Posterior cingulate gyrus (tissue), 11 donors: Measurements from ENCODE around the gene UBA52.

Experiments
- DNase-seq, 10 donors: peaks; one replicate each; pipeline versions ENCODE4 v3.0.0 to v3.0.0-alpha.2; 2020 to 2021; ENCODE audit warnings: mixed read lengths in 3 of 10
- intact Hi-C: fragments of 100-400 bp; cut with DNase I; formaldehyde crosslinking; loops from one replicate; pipeline ENCODE4 v1.15.1; 2023

The UBA52 gene

DNA sequence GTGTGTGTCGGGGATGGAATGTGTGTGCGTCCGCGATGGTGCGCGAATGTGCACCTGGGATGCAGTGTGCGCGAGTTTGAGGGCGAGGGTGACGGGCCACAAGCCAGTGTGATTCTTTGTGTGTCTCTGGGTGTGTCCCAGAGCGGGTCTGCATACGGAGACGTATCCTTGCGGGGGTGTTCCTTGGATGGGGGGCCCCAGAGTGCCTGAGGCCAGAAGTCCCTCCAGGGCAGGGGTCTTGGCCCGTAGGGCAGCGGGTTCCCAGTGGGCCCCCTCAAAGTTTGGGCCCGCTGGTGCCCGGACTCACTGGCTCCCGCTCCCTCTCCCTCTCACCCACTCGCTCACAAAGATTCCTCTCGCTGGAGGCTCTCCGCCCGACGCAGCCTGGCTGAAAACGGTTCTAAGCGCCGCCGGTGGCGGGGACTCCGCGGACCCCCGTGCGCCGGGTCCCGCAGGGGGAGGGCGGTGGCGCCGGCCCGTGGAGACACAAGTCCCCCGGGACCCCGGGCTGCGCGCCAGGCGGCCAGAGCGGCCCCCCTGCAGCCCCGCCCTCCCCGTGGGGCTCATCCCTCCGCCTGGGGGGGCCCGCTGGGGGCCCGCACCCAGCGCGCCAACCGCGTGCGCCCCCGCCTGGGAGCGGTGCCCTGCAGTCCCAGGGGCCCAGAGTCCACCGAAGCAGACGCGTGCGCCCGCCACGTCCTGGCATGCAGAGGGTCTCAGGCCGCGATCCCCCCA is 34.1 kb downstream of the UBA52 start:
- intact Hi-C loops, result no loop called here
- peak in 1 of 10 donors; percentile 67 for DNase-seq

DNA sequence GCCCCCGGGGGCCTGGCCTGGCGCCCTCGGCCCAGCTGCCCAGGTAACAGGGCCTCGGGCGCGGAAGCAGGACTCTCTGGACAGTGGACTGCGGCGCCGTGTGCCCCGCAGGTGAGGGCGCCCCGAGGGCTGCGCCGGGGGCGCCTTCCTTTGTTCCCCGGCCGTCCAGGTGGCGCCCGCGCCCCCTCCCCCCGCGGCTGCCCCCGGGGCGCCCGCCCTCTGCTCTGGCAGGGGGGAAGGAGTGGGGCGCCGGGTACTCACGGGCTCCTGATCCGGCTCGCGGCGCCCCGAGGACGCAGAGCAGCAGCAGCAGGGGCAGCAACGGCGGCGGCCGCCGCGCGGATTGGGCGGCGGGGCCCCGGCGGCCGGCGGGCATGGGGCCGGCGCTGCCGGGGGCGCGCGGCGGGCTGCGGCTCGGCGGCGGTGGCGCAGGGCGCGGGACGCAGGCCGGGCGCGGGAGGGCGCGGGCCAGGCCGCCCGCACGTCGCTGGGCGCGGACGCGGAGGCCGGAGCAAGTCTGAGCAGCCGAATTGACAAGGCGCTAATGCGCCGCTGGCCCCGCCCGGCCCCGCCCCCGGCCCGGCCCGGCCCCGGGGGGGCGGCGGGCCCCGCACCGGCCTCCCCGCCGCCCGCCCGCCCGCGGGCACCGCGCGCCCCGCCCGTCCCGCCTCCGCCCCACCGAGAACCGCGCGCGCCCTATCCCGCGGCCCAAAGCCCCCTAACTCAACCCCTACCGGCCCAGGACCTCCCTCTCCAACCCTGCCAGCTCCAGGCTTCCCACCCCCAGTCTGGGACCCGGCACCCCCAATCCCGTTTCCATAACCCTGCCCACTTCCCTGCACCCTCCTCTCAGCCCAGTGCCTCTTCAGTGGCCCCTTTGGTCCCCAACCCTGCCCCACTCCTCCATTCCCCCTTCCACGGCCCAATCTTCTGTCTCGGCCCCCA is 34.9 kb downstream of the UBA52 start, which contains the start of gene CRLF1:
Gene CRLF1, minus strand, starts transcription at position 519 of the 945 bp plus-strand sequence. Its CDS starts 143 bp downstream, at position 376.
- intact Hi-C loops, result no loop called here
- DNase-seq, result peak in 1 of 10 donors; percentile 42

DNA sequence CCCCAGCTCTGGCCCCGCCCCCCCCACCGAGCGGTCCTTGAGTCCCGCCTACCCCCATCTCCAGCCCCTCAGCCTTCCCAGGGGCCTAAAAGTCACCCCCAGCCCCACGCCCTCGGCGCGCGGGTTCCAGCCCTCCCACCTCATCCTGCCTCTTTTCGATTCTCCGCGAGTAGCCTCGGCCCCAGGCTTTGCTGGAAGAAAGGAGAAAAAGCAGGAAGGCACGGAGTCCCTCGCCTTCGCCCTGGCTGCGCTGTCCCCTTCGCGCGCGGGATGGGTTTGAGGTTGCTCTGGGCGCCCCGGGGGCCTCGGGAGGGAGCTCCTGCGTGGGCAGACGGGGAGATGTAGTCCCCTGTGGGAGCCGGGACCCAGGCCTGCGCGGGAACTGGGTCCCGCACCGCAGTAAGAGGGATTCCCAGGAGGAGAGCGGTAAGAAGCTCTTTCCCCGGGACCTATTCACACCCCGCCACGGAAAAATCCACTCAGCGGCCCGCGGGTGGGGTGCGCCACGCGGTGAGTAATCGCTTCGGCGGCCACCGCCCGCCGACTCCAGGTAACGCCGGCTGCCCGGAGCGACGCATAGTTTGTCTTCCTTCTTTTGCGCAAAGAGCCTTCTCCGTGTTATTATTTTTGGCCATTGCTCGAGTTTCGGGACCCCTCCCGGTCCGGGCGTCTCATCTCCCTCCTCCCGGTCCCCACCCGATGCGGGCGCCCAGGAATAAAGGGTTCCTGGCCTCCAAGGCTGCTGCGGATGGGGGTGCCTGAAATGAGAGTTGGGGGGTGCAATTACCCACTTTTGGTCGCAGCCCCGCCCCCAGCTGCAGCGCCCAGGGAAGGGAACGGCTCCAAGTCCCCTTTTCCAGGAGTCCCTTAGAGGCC is 35.8 kb downstream of the UBA52 start:
- DNase-seq, result peak in 1 of 10 donors; percentile 72
- intact Hi-C loops, result no loop called here

DNA sequence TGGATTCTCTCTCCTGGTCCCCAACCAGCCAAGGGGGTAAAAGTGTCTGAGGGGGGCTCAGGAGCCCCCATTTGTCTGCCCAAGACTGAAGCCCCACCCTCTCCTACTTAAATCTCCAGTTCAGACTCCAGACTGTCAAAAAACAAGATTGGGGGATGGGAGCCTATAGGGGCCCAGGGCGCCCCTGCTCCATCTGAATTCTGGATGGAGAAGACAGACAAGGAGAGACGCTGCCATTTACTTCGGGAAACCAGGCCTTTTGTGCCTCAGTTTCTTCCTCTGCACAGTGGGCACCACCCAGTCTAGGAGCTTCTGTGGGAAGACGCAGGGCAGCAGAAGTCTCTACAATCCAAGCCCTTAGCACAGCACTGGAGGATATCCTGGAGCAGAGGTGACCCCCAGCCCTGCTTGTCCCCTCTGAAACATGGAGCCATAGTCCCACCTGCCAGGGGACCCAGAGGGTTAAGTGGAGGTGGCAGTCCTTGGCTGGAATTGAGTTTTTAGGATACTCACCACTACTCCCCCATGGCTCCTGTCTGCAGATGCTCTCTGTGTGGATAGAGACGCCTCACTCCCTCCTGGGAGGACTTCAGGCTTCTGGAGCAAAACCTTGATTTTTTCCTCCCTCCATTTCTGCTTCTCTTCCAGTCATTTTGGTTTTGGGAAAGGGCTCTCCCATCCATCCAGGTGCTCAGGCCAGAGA is 36.6 kb downstream of the UBA52 start:
- intact Hi-C loops, result no loop called here
- no peak for DNase-seq

DNA sequence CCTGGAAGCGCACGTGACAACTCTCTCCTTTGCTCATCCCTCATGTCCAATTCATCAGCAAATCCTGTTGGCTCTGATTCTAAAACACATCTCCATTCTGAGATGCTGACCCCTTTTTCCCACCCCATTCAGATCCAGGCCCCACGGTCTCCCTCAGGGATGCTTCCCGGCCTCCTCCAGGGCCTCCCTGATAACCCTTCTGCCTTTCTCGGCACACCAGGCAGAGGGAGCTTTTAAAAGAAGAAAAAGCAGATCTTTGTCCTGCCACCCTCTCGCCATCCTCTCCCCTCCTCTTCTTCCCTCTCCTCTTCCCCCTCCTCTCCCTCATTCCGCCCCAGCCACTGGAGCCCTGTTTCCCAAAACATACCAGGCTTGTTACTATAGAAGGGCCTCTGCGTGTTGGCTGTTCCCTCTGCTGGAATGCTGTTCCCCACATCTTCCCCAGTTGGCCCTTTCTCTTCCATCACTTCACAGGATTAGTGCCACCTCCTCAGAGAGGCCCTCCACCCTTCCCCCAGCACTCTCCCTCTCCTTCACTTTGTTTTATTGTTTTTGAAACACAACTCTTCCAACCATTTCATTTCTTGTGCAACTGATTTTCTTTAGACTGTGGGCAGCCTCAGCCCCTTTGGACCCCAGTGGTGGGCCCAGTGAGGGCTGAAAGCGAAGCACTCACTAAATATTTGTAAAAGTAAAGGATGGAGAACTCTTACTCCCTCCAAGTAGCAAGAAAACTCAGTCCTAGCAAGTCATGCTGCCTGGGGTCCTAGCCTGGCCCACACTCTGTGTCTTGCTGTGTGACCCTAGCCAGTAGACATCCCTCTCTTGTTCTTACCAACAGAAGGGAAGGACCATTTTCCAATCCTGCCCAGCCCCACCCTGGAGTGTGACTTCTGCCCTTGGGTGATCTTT is 37.4 kb downstream of the UBA52 start:
- intact Hi-C loops, result no loop called here
- no peak for DNase-seq

DNA sequence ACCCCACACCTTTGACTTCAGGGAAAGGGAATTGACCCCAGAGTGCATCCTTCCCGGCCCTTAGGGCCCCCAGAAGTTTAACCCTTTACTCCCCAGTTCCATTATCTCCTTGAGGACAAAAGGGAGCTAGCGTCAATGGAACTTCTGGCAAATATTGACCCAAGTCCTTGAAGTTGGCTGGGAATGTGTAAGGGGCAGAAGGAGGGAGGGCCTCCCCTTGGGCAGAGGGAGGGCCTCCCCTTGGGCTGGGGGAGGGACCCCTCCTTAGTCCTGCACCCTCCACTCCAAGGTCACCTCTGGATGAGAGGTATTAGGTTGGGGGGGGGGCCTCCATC is 38.0 kb downstream of the UBA52 start:
- DNase-seq, result no peak
- intact Hi-C loops, result no loop called here

DNA sequence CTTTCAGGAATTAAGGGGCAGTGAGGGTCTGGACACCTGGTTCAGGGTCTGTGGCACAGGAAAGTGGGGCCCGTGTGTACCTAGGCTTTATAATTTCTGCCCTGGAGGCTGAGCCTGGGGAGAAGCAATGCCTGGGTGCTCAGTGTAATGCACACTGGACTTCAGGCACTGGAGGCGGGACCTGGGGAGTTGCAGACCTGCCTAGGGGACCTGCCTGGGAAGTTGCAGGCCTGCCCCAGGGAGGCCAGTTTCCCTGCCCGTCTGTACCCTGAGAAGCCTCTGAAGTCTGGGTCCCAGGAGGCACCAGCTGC is 38.5 kb downstream of the UBA52 start:
- DNase-seq, result no peak
- intact Hi-C loops, result no loop called here

DNA sequence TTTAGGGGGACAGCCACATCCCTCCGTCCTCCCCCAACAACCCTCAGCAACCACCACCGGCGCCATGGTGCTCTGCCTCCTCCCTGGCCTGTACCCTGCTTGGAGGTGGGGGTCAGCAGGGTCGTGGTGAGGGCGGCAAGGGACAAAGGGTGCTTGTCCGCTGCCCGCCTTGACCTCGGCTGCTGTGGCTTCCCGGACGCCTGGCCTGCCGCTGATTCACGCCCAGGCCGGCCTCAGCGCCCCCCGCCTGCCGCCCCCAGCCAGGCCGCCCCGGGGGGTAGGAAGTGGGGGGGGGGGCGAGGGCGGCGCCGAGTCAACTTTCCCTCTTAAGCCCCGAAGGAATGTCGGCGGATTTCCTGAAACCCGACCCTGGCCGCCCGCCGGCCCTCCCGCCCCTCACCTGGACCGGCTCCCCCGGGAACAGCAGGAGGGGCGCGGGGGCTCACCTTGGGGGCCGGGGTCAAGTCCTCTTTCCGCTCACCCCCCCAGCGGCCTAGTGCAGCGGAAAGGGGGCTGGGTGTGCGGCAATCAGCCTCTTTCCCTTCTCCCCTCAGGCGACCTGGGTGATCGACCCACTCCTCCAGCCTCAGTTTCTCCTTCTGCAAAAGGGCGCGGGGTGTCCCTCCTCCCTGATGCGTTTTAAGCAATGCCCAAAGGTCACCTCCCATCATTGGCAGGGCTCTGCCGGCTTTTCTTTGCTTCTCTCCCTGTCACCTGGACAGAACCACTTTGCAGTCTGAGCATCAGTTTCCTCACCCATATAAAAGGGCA is 39.1 kb downstream of the UBA52 start:
- intact Hi-C loops, result no loop called here
- DNase-seq, result peak in 1 of 10 donors; percentile 45

DNA sequence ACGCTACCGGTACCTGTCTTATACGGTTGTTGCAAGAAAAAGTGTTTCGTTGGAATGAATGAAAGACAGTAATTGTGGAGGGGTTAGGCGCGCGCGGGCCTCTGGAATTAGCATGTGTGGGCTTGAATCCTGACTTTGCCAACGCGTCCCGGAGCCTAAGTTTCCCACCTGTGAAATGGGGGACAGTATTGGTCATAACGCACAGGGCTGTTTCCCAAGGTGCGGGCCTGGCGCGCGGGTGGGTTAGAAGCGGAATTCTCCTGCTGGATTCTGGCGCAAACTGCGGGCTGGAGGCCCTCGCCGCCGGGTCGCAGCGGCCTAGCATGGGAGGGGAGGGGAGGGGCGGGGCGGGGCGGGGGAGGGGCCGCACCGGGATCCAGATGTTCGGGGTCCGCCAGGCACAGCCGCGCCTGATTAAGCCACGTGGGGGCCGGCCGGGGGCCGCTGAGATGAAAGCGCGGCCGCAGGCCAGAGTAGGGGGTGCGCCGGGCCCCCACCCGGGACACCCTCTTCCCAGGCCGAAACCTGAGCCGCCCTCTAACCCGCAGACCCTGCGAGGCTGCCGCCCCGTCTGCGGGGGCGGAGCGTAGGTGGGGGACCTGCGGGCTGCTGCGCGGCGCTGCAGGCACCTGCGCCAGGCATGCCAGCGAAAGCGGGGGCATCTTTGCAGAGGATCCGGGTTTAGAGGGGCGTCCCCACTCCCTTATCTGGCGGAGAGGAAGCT is 39.8 kb downstream of the UBA52 start:
- intact Hi-C loops, result no loop called here
- peak in 1 of 10 donors; percentile 68 for DNase-seq

DNA sequence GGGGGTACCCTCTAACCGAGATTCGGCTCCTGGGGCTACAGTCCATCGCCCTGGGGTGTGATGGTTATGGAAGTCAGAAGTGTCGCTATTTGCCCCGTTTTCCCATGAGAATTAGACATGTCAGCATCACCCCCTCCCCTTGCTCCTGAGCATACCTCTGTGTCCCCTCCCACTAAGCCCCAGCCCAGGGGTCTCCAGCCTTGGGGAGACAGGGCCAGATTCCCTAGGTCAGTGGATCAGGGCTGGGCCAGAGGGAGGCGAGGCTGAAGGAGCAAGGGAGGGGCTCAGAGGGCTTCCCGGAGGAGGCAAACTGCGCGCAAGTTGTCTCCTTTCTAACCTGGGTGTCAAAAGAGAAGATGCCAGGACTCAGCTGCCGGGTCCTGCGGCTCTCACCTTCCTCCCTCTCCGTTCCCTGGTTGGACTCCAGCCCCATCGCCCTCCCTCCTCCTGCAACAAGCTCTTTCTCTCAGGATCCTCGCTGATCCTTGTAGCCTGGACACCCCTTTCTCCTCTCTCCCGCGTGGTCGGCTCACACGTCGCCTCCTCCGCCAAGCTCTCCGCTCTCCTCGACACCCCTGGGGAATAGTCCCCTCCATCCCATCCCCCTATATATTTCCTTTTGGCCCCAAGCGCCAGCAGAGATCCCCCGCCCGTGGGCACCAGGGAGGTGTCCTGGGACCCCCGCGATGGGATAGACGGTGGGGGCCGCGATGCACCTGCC is 40.6 kb downstream of the UBA52 start:
- peak in 1 of 10 donors; percentile 77 for DNase-seq
- intact Hi-C loops, result no loop called here

DNA sequence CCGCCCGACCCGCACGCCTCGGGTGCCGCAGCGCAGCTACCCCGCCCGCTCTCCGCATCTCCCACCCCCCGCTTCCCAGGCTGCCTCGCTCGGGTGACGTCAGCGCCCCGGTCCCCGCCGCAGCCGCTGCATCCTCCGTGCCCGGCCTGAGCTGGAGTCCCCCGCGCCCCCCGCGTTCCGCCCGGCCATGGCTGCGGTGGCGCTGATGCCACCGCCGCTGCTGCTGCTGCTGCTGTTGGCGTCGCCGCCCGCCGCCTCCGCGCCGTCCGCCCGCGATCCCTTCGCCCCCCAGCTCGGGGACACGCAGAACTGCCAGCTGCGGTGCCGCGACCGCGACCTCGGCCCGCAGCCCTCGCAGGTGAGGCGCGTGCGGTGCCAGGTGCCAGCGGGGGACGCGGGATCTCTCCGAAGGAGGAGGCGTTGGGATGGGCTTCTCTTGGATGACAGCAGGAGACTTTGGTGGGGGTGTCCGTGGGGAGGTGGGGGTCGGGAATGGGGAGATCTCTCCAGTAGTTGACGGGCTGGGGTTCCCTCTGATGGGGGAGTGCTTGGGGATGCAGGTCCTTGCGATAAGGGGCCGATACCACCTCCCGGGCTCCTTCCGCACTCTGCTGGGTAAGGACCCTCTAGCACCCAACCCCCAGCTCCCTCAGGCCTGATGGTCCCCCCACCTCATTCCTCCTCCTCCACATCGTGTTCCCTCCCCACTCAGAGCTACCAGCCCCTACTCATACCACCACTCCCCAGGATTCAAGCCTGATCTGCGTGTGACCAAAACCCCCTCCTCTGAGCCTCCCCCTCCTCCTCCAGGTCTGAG is 41.3 kb downstream of the UBA52 start, which contains the start of gene TMEM59L:
Gene TMEM59L, plus strand, starts transcription at position 99 of the 817 bp plus-strand sequence. Its CDS starts 89 bp downstream, at position 188.
- peak; percentile 65 to 96 (median 80) for DNase-seq
- intact Hi-C loops, result no loop called here

DNA sequence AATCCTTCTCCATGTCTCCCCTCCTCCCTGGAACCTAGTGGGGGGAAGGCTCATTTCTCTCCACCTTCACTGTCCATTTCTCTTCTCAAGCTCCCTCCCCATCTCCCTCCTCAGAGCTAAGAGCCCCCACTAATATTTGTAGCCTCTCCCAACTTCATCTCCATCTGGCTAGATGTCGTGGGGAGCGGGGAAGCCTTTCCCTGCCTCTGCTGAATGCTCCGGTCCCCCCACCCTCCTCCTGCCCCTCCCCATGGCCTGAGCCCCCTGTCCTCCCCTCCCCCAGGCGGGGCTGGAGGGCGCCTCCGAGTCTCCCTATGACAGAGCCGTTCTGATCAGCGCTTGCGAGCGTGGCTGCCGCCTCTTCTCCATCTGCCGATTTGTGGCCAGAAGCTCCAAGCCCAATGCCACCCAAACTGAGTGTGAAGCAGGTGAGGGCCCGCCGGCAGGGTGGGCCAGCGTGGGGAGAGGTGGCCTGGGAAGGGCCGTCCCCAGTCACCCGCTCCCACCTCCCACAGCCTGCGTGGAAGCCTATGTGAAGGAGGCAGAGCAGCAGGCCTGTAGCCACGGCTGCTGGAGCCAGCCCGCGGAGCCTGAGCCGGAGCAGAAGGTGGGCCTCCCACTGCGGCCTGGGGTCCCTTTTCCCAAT is 42.1 kb downstream of the UBA52 start:
- DNase-seq, result peak in 2 of 10 donors; percentile 90 to 91
- intact Hi-C loops, result no loop called here

DNA sequence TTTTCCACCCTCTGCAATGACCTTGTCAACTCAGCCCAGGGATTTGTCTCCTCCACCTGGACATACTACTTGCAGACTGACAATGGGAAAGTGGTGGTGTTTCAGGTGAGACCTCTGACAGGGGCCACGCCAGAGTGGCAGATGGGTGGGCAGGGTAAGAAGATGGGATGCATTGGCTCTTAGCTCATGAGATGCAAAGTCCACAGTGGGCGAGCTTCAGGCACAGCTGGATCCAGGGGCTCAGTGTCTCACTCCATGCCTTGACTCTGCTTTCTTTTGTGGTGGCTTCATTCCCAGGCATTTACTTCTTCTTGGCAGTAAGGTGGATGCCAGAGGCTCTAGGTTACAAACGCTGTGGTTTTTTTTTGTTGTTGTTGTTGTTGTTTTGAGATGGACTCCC is 44.4 kb downstream of the UBA52 start:
- intact Hi-C loops, result no loop called here
- DNase-seq, result no peak

DNA sequence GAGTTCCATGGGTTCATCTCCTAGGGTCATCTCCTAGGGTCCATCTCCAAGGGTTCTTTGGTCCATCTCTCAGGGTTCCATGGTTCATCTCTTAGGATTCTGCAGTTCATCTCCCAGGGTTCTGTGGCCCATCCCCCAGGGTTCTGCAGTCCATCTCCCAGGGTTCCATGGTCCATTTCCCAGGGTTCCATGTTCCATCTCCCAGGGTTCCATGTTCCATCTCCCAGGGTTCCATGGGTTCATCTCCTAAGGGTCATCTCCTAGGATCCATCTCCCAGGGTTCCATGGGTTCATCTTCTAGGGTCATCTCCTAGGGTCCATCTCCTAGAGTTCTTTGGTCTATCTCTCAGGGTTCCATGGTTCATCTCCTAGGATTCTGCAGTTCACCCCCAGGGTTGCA is 45.9 kb downstream of the UBA52 start:
- intact Hi-C loops, result no loop called here
- DNase-seq, result no peak

DNA sequence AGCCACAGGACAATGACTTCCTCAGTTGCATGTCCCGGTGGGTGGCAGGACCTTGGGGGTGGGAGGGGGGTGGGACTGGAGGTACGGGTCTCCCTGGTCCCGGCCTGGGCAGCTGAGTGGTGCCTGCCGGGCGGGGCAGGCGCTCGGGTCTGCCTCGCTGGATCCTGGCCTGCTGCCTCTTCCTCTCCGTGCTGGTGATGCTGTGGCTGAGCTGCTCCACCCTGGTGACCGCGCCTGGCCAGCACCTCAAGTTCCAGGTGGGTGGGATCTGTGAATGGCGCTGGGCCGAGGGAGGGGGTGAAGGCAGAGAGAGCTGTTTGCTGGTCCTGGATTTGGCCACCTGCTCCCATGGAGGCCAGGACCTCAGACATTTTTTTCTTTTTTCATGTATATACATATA is 46.6 kb downstream of the UBA52 start:
- intact Hi-C loops, result no loop called here
- peak in 1 of 10 donors; percentile 69 for DNase-seq

DNA sequence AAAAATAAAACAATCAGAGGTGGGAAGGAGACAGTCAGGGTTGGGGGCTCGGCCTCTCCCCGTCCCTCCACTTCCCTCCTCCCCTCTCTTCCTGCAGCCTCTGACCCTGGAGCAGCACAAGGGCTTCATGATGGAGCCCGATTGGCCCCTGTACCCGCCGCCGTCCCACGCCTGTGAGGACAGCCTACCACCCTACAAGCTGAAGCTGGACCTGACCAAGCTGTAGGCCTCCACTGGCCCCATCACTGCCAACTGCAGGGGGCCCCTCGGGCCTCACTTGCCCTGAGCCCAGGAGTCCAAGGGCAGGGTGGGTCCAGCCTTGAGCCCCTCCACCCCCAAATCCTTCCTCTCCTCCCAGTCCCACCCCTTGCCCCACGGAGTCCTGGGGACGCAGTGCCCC is 48.7 kb downstream of the UBA52 start:
- DNase-seq, result no peak
- intact Hi-C loops, result no loop called here
